HCT116 (cell line): ENCODE measurements around the gene TMEM232. TPM values are rescaled to one million over a fixed set of nuclear protein-coding genes. Genes with fewer than 3 reads are reported as not detected.

Experiments
- ATAC-seq: fragments of 200-7000 bp; cut with Tn5 transposase; 2 replicates; pipeline ENCODE4 v1.9.1; 2020; ENCODE audit warnings: mild to moderate bottlenecking, moderate library complexity
- BruUV-seq: library from RNA; stranded (reverse); fragments of 400-500 nt; replicated peaks from 2 replicates; lab custom pipeline; 2021; lab: Mats Ljungman, UMichigan
- CTCF ChIA-PET: fragments of 300-600 bp; sonication (Branson Sonifier 250); formaldehyde crosslinking; loops from one replicate; lab custom pipeline; 2021; ENCODE audit warnings: antibody characterized with exemption; lab: Charles Lee
- POLR2A ChIA-PET: fragments of 300-600, 350-600 bp; sonication (Branson Sonifier 250); formaldehyde crosslinking; loops from one replicate; lab custom pipeline; 2021; ENCODE audit warnings: antibody characterized with exemption; lab: Charles Lee
- RAD21 ChIA-PET, 2 experiments: fragments of 300-600 bp; sonication (Branson Sonifier 250); formaldehyde crosslinking; loops; one replicate each; lab custom pipeline; 2023; ENCODE audit warnings: low total read pairs in 2 of 2; ENCODE audit not compliant: uncharacterized antibody in 2 of 2, unreplicated experiment in 2 of 2, low non-redundant PET in 1 of 2; lab: Charles Lee
- DNase-seq: peaks from one replicate; pipeline ENCODE4 v3.0.0-alpha.2; 2010; ENCODE audit warnings: low read depth, low spot score
- H2AFZ ChIP-seq: fragments of 200-600 bp; shearing (Covaris generic), sonication (generic); 2 replicates; pipeline ENCODE4 v1.6.1; 2017; ENCODE audit warnings: low read depth, mixed run types, mixed read lengths, antibody characterized with exemption, low read length; ENCODE audit not compliant: poor library complexity, severe bottlenecking
- H3K27ac ChIP-seq: 2 replicates; pipeline ENCODE4 v1.5.1; 2012; ENCODE audit warnings: low read depth, low read length
- H3K27me3 ChIP-seq: fragments of 200-600 bp; sonication (generic); 2 replicates; pipeline ENCODE4 v1.6.1; 2016; ENCODE audit warnings: mixed run types, low read length, mixed read lengths; ENCODE audit not compliant: insufficient read depth
- H3K36me3 ChIP-seq, 2 experiments: fragments of 200-500 bp in 1 of 2; fragments of 200-600 bp in 1 of 2; sonication (Bioruptor generic) in 1 of 2; sonication (generic) in 1 of 2; 2 replicates each; pipeline versions ENCODE4 v1.5.1 to v1.6.1; 2014 to 2016; ENCODE audit warnings: low read length in 2 of 2, inconsistent platforms in 1 of 2, mixed read lengths in 1 of 2, mixed run types in 1 of 2; ENCODE audit not compliant: insufficient read depth in 2 of 2, control insufficient read depth in 1 of 2
- H3K4me1 ChIP-seq, 2 experiments: fragments of 200-600 bp in 1 of 2; sonication (generic) in 1 of 2; 2 replicates each; pipeline versions ENCODE4 v1.5.1 to v1.6.1; 2012 to 2017; ENCODE audit warnings: low read length in 2 of 2, inconsistent platforms in 1 of 2, mild to moderate bottlenecking in 1 of 2, mixed read lengths in 1 of 2, mixed run types in 1 of 2, moderate library complexity in 1 of 2; ENCODE audit not compliant: insufficient read depth in 2 of 2, control insufficient read depth in 1 of 2
- H3K4me2 ChIP-seq: fragments of 200-600 bp; sonication (generic); 2 replicates; pipeline ENCODE4 v1.6.1; 2017; ENCODE audit warnings: mixed run types, low read length, mixed read lengths
- H3K4me3 ChIP-seq, 2 experiments: fragments of 200-600 bp in 1 of 2; sonication (generic) in 1 of 2; replicated peaks in 1 of 2; 2 replicates each; pipeline ENCODE4 v1.5.1; 2011 to 2016; ENCODE audit warnings: low read length in 2 of 2, control low read depth in 1 of 2, low read depth in 1 of 2, mild to moderate bottlenecking in 1 of 2, mixed read lengths in 1 of 2, mixed run types in 1 of 2
- H3K79me2 ChIP-seq: fragments of 200-600 bp; sonication (generic); 2 replicates; pipeline ENCODE4 v1.6.1; 2017; ENCODE audit warnings: mild to moderate bottlenecking, mixed run types, low read length, moderate library complexity, mixed read lengths; ENCODE audit not compliant: insufficient read depth
- H3K9ac ChIP-seq: fragments of 200-600 bp; sonication (generic); 2 replicates; pipeline ENCODE4 v1.6.1; 2016; ENCODE audit warnings: low read length, mixed read lengths
- H3K9me2 ChIP-seq: fragments of 200-600 bp; sonication (generic), shearing (Covaris generic); 2 replicates; pipeline ENCODE4 v1.6.1; 2017; ENCODE audit warnings: mixed run types, mild to moderate bottlenecking, moderate library complexity; ENCODE audit not compliant: insufficient read depth
- H3K9me3 ChIP-seq, 2 experiments: fragments of 200-500 bp in 1 of 2; fragments of 200-600 bp in 1 of 2; sonication (Bioruptor generic) in 1 of 2; sonication (generic) in 1 of 2; 2 replicates each; pipeline ENCODE4 v1.6.1; 2014 to 2017; ENCODE audit warnings: low read length in 2 of 2, mixed read lengths in 2 of 2, inconsistent platforms in 1 of 2, low read depth in 1 of 2, mild to moderate bottlenecking in 1 of 2, mixed run types in 1 of 2, moderate library complexity in 1 of 2; ENCODE audit not compliant: control insufficient read depth in 1 of 2, insufficient read depth in 1 of 2
- H4K20me1 ChIP-seq: fragments of 200-600 bp; sonication (generic), shearing (Covaris generic); 2 replicates; pipeline ENCODE4 v1.6.1; 2017; ENCODE audit warnings: mixed run types, mild to moderate bottlenecking, moderate library complexity; ENCODE audit not compliant: insufficient read depth
- CBX3 ChIP-seq: IDR thresholded peaks from 2 replicates; pipeline ENCODE4 v1.6.1; 2012; ENCODE audit warnings: low read depth
- EGR1 ChIP-seq: IDR thresholded peaks from 2 replicates; pipeline ENCODE4 v1.6.1; 2012; ENCODE audit warnings: low read depth
- ELF1 ChIP-seq: IDR thresholded peaks from 2 replicates; pipeline ENCODE4 v1.6.1; 2012; ENCODE audit warnings: low read depth, borderline replicate concordance
- EZH2 ChIP-seq: fragments of 200-600 bp; sonication (generic); IDR thresholded peaks from 2 replicates; pipeline ENCODE4 v1.6.1; 2017; ENCODE audit warnings: antibody characterized with exemption, mixed run types
- EZH2phosphoT487 ChIP-seq: fragments of 200-600 bp; IDR thresholded peaks from 2 replicates; pipeline ENCODE4 v1.6.1; 2018; ENCODE audit warnings: antibody characterized with exemption, borderline replicate concordance
- FOSL1 ChIP-seq: IDR thresholded peaks from 2 replicates; pipeline ENCODE4 v1.6.1; 2012; ENCODE audit warnings: low read depth
- JUND ChIP-seq: IDR thresholded peaks from 2 replicates; pipeline ENCODE4 v1.6.1; 2012
- MAX ChIP-seq: IDR thresholded peaks from 2 replicates; pipeline ENCODE4 v1.6.1; 2012
- POLR2A ChIP-seq: IDR thresholded peaks from 2 replicates; pipeline ENCODE4 v1.7.0; 2011; ENCODE audit warnings: borderline replicate concordance; ENCODE audit not compliant: insufficient read depth, insufficient read length; ENCODE audit errors: extremely low read depth
- POLR2AphosphoS5 ChIP-seq: IDR thresholded peaks from 2 replicates; pipeline ENCODE4 v1.6.1; 2011; ENCODE audit warnings: mild to moderate bottlenecking, low read depth, low read length, moderate library complexity
- RAD21 ChIP-seq: IDR thresholded peaks from 2 replicates; pipeline ENCODE4 v1.6.1; 2012; ENCODE audit warnings: low read depth, mild to moderate bottlenecking
- REST ChIP-seq: IDR thresholded peaks from 2 replicates; pipeline ENCODE4 v1.6.1; 2012; ENCODE audit warnings: low read depth
- SIN3A ChIP-seq: IDR thresholded peaks from 2 replicates; pipeline ENCODE4 v1.6.1; 2012; ENCODE audit warnings: low read depth
- SP1 ChIP-seq: IDR thresholded peaks from 2 replicates; pipeline ENCODE4 v1.6.1; 2012; ENCODE audit warnings: low read depth
- SRF ChIP-seq: IDR thresholded peaks from 2 replicates; pipeline ENCODE4 v1.6.1; 2012; ENCODE audit warnings: low read depth
- TCF7L2 ChIP-seq: IDR thresholded peaks from 2 replicates; pipeline ENCODE4 v1.7.0; 2011; ENCODE audit warnings: borderline replicate concordance, inconsistent platforms; ENCODE audit not compliant: insufficient read depth, insufficient read length; ENCODE audit errors: extremely low read depth
- YY1 ChIP-seq: IDR thresholded peaks from 2 replicates; pipeline ENCODE4 v1.6.1; 2011; ENCODE audit warnings: low read length, low read depth, moderate library complexity, mild to moderate bottlenecking; ENCODE audit not compliant: insufficient replicate concordance; ENCODE audit errors: extremely low read depth
- ZFX ChIP-seq: fragments of 450-650 bp; IDR thresholded peaks from 2 replicates; pipeline ENCODE4 v1.6.1; 2017
- ZNF274 ChIP-seq: fragments of 200-500 bp; sonication (Bioruptor generic); IDR thresholded peaks from 2 replicates; pipeline ENCODE4 v1.6.1; 2014; ENCODE audit warnings: mild to moderate bottlenecking, low read depth, low read length, inconsistent platforms
- intact Hi-C: fragments of 100-400 bp; cut with micrococcal nuclease; formaldehyde crosslinking; loops from 2 replicates; pipeline ENCODE4 v1.10.0; 2022
- total RNA-seq: library from RNA; stranded (reverse); gene quantifications from one replicate; pipeline ENCODE4 v1.2.1, GENCODE V29; 2021; ENCODE audit not compliant: unreplicated experiment

Gene TMEM232
- total RNA-seq, 1 experiment from 2014 or later = 1.2 TPM

- intact Hi-C loops = no loop called here
- POLR2A ChIA-PET = no interaction called here
- BruUV-seq = no TSS peak
- Histone ChIP-seq H3K36me3 (no peaks in the 10 kb centered on the region), H4K20me1 (no peaks in the 10 kb centered on the region), H2AFZ (no peak overlapping the region), H3K79me2 (no peaks in the 10 kb centered on the region), H3K4me3 (no peak overlapping the region), H3K9ac (no peak overlapping the region), H3K9me2 (no peaks in the 10 kb centered on the region), H3K27me3 (no peaks in the 10 kb centered on the region), H3K4me1 (no peaks in the 10 kb centered on the region), H3K9me3 (no peaks in the 10 kb centered on the region), H3K4me2 (no peak overlapping the region), H3K27ac (no peak overlapping the region)
- ATAC-seq = no peak
- RAD21 ChIA-PET = no interaction called here
- TF ChIP-seq TCF7L2 (no peak), ZNF274 (no peak), SP1 (no peak), SRF (no peak), CBX3 (no peak), EZH2 (no peak), EZH2phosphoT487 (no peak), YY1 (no peak), FOSL1 (no peak), POLR2AphosphoS5 (no peak), MAX (no peak), EGR1 (no peak), ELF1 (no peak), REST (no peak), SIN3A (no peak), POLR2A (no peak), JUND (no peak), ZFX (no peak), RAD21 (no peak)
- CTCF ChIA-PET = no interaction called here
- no peak for DNase-seq
Measured at GRCh38 chr5:110435207-110435606, 291.3 kb downstream of the TMEM232 start.
